HEK293T (cell line): ENCODE data around the gene SPPL2C.

Source experiments
- HDGF ChIP-seq: fragments of 450-650 bp; IDR thresholded peaks from 2 replicates; pipeline ENCODE4 v1.6.1; 2017; ENCODE audit warnings: antibody characterized with exemption, borderline replicate concordance
- SP1 ChIP-seq: fragments of 450-650 bp; IDR thresholded peaks from 2 replicates; pipeline ENCODE4 v1.6.1; 2017
- ZNF384 ChIP-seq: fragments of 450-650 bp; IDR thresholded peaks from 2 replicates; pipeline ENCODE4 v1.6.1; 2016

DNA sequence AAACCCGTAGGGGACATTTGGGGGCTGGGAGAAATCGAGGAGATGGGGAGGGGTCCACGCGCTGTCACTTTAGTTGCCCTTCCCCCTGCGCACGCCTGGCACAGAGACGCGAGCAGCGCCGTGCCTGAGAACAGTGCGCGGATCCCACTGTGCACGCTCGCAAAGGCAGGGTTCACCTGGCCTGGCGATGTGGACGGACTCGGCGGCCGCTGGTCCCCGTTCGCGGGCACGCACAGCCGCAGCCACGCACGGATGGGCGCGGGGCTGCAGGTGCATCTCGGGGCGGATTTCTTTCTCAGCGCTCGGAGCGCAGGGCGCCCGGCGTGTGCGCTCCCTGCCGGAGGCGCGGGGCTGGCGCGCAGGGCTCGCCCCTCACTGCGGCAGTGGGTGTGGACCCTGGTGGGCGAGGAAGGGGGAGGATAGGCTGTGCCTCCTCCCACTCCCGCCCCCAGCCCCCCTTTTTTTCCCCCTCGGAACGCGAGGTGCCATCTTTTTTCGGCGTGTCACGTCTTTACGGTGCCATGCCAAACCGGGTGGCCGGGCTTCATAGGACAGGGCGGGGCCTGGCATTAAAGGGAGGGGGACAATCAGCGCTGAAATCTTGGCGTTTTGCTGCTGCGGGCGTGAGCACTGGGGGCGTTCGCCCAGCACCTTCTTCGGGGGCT, 50.8 kb downstream of the SPPL2C start:
- TF ChIP-seq ZNF384 (no peak), SP1 (no peak), HDGF (no peak)
